GM18951 (cell line): Measurements from ENCODE around the gene HOXA9.

Experiments
- POLR2A ChIP-seq: IDR thresholded peaks from 4 replicates; pipeline ENCODE4 v1.6.1; 2011; ENCODE audit warnings: mild to moderate bottlenecking; ENCODE audit not compliant: insufficient read length, insufficient read depth; ENCODE audit errors: extremely low read depth
- in situ Hi-C: fragments of 300-500 bp; cut with MboI; formaldehyde crosslinking; loops from one replicate; pipeline ENCODE4 v1.12.0; 2022; ENCODE audit warnings: low sequenced_read_pairs, mixed read lengths, inconsistent platforms; ENCODE audit not compliant: unreplicated experiment

HOXA9 gene

DNA sequence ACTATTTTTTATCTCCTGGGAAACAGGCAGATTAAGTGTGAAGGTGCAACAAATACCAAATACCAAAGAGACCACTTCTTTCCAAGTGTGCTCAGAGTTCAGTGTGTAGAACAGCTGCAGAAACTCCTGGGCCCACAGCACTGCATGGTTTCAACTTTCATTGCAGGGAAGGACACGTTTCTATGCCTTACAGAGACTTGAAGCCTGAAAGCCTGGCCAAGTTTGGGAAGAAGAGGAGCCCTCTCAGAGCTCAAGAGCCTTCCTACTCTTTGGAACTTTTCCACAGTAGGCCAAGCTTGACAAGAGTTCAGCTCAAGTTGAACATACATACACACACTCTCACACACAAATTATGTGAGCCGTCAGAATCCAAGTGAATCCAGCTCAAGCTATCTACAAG is 37.3 kb downstream of the HOXA9 start:
- in situ Hi-C loops, result no loop called here
- no peak for TF ChIP-seq POLR2A

DNA sequence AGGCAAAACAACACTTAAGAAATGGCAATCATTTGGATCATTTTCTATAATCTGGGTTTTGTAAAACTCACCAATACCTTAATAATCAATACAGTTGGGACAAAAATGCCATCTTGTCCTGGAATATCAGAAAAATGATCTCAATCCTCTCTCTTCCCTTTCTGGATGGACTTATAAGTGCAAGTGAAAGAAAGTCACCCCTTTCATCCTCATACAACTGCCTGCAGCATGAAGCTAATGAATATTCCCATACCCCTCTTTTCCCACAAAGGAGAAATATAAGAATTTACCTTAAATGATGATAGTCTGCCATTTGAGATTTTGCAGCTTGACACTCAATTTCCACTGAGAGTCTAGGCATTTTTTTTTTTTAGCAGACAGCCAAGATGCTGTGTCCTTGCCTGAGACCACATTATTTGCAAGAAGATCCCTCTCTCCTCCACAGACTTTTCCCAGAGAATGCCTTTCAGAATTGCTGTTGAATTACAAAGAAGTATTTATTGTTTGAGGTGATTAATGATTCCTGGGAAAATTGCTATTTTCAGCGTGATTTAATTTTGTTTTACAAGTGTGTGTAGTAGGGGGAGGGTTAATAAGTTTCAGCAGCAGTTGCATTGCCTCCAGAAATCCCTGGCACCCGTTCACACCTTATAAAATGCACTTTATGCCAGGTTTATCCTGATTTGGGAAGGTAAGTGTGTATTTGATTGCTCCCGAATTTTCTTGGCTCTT is 38.6 kb downstream of the HOXA9 start:
- in situ Hi-C loops, result no loop called here
- TF ChIP-seq POLR2A, result no peak

DNA sequence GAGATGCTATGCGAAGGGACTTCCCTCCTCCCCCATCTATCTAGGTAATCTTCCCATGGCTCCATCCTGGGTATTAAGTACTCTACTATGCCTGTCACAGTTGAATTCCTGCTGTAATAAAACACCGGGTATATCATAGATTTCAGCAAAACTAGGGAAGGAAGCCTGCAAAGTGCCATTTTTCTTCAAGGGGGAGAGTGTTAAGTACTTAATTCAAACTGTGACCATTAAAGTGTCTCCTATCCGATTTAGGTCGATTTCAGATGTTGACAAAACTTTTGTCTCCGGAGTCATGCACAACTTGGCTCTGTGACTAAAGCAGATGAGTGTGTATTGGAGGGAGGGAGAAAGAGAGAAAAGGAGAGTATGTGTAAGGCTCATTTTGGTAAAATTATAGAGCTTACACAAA is 39.3 kb downstream of the HOXA9 start:
- in situ Hi-C loops, result no loop called here

DNA sequence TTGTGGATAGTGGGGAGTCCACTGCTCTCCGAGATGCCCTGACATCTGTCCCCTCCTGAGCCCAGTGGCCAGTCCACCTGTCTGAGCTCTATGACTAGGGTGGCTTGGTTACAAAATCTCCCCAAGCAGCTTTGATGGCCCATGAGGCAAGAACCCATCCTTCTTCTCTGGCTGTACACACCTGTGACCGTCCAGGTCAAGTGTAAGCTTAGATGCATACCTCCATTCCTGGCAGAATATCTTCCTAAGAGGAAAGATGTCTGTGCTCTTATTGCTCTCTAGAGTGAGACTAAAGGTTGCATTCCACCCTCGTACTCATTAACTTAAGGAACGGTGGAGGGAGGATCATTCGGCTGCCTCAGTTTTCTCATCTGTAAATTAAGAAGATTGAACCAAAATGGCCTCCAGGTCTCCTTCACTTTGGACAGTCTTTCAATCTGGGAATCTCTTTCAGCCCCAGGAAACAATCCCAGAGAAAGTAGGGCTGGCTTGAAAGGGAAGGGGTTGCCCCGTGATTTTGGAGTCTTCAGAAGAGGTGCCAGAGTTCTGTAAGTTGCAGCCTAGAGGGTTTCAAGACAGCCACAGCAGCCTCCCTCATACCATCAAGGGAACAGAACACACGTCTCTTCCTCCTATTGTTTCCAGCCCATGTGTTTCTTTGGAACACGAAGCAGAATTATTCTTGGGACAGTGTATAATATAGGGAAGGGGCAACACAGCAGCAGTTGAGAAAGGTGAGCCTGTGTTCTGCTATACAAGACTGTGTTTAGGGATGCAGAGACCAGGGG is 40.2 kb downstream of the HOXA9 start:
- in situ Hi-C loops, result no loop called here
- no peak for TF ChIP-seq POLR2A

More for the DNA sequence above, 39.3 kb downstream of the HOXA9 start:
- TF ChIP-seq POLR2A, result no peak

DNA sequence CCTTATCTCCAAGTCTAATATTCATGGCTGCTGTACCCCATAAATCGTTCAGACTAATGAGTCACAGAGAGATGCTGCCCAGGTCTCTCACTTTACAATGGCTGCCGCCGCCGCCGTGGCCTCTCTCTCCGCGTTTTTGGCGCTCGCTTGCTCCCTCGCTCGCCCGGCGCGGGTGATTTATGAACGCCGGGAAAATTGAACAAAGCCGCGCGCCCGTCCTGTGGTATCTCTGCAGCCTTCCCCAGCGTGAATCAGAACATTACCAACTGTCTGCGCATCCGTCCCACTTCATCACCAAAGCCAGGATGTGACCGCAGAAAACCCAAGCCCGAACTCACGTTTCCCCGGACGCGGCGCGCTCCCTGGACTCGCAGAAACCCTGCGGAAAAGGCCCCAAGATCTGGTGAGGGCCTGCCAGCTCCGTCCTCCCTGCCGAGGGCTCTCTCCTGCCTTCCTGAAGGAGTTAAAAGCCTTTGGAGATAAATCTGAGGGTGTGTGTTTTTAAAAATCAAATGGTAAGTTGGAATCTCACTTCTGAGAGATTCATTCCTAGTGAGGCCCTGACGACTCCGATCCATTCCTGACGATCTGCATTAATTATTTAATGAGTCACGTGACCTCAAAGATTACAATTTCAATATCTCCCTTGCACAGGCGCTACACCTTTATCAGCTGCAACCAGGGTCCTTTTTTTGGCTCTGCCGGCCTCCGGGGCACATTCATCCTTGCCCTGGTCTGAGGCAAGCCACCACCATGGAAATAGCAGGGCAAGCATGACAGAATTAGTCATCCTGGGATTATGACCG is 41.0 kb downstream of the HOXA9 start:
- in situ Hi-C loops, result no loop called here
- no peak for TF ChIP-seq POLR2A

DNA sequence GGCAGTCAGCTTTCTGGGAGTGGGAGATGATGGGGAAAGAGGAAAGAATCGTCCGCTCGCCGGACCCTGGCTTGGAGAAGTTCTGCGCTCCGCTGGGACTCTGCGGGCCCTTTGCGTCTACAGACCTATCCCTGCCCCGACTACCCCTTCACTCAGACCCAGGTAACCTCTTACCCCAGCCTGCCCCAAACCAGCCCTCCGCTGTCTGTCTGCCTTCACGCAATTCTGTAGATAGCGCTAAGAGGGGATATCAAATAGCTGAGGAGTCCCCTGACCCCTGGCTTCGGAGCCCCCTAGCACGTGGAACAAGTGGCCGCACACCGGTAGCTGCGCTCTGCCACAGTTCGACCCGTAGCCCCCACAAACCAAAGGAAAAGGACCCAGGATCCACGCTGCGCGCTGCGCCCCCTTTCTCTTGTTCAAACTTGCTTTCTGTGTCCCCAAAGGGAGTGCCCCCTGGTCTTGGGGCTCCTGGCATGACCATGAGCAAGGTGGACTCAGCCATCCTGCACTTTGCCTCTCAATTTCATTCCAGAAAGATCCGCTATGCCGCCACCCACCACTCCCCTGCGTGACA is 41.8 kb downstream of the HOXA9 start:
- no peak for TF ChIP-seq POLR2A
- in situ Hi-C loops, result no loop called here

DNA sequence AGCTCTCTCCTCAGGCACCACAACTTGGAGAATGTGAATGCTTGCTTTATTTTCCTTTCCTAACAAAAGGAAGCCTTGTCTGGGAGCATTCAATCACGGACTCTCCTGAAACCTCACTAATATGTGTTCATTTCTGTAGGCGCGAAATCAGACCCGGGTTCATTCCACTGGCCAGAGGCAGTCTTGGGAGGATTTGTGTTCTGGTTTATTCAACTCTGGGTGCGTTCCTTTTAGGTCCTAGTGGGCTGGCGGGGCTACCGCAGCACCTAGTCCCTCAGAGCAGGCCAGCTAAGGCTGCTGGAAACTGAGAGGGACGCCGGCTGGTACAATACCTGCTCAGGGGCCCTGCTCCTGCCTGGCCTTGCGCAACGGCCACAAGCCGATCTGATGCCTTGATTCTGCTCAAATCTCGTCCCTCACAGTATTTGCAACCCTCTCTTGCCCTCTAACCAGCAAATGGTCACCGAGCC is 42.3 kb downstream of the HOXA9 start:
- no peak for TF ChIP-seq POLR2A
- in situ Hi-C loops, result no loop called here

DNA sequence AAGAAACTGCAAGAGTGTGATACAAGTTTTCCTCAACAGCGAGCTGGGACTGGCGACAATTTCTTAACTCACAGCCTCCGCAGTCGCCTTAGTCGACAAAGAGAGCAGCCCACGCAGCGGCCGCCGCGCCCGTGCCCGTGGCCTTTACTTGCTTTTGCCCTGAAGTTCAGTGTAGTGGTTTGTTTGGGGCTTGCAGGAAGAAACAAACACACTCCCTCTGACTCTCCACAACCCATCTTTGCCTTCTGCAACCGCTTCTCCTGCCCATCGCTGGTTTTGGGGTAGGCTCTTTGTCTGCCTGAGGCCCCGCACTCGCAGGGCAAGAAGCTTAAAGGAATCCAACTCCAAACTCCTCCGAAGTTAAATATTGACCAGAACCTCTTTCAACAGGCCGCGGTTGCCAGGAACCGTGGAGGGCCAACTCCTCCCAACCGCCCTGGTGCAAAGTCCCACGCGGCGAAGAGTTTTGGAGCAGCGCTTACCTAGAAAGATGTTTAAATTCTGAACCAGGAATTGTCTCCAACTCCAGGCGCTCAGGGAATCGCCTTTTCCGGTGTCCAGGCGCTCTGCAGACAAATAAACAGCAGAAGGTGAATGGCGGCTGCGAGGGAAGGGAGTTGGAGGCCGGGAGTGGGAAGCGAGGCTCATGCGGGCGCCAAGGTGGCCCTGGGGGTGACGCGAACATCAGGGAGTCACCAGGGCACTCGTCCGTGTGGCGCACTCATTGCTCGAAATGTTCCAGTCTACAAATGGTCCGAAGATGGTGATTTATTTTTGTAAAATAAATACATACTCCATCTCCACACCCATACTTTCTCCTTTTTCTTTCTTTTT is 43.0 kb downstream of the HOXA9 start:
- TF ChIP-seq POLR2A, result no peak
- in situ Hi-C loops, result no loop called here

DNA sequence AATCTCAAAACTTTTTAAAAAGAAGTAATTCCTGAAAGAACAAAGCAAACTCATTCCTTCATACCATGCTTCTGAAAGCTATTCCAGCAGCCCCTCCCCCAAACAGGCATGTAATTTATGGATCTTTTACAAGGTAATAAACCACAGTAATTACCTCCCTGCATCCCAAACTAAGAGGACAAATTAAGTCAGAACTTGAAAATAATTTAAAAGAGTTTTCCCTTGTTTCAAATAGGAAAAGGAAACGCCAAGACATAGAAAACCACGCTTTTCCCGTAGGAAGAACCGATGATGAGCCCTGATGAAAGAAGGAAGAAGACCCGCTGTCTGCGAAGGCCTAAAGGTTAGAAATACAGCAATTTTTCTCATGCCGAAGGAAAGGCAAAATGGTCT is 43.7 kb downstream of the HOXA9 start:
- no peak for TF ChIP-seq POLR2A
- in situ Hi-C loops, result no loop called here

DNA sequence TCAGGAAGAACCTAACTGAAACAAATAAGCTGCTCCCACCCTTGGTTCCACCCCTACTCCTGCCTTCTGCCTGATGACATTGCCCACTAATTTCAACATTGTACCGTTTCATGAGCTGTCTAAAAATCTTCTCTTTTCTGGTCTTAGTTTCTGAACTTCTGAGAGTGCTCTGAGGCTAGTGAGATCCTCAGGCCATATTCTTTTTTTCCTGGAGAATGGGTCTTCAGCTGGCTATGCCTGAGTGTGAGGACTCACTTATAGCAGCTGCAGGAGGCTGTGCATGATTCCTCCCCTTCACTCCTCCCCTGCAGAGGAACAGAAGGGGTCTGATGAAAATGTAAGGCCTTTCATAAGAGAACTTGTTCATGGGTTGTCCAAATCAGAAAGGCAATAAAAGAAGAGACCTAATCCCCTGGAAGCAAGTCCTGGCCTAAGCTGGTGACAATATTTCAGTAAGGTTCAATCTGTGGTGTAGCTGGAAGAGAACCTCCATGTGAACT is 45.9 kb downstream of the HOXA9 start:
- in situ Hi-C loops, result no loop called here
- TF ChIP-seq POLR2A, result no peak

DNA sequence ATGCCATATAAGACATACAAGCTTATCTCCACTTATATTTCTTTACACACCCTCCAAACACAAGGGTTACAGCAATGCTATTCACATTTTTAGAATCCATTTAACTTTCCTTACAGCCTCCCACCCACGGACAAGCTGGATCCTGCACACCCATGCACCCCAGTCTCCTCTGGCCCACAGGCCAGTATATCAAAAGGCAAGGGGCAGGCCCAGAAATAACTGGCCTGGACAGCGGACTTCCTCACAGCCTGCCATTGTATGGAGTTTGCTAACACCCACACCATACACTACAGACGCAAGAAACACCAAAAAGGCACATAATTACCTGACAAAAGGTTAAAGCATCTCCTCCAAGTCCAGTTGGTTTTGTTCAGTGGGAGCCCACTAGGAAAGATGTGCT is 46.8 kb downstream of the HOXA9 start:
- in situ Hi-C loops, result no loop called here
- no peak for TF ChIP-seq POLR2A

DNA sequence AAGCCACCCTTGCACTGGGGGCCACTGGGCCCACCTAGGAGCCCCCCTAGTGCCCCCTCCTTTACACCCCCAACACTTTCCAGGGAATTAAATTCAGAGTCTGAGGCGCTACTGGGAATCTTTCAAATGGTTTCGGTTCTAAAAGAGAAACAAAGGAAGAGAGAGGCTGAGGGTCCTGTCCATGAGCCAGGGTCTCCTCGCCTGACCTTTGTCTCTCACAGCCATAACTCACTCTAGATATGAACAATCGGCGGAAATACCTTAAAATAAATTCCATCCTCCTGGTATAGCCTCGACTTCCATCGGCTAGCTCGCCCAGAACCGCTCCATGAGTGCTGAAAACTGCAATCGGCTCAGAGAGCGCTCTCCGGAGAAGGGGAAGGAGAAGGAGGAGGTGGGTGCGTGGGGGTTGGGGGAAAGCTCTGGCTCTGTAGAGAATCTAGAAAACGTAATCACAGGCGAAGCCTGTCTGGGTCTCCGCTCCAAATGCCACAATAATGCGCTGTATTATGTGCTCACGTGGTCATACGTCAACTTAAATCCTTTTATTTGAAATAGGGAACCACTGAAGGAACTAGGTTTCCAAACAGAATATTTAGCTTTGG is 47.3 kb downstream of the HOXA9 start:
- in situ Hi-C loops, result no loop called here
- TF ChIP-seq POLR2A, result no peak
